GM12878 (cell line): ENCODE data around the gene CD3E. TPM values are rescaled to one million over a fixed set of nuclear protein-coding genes. Genes with fewer than 3 reads are reported as not detected.

Experiments
- ATF2 ChIP-seq: IDR thresholded peaks from 2 replicates; pipeline ENCODE4 v1.6.1; 2012; ENCODE audit warnings: low read length, inconsistent platforms
- CBX3 ChIP-seq: fragments of 200-600 bp; sonication (generic); IDR thresholded peaks from 2 replicates; pipeline ENCODE4 v1.6.1; 2016; ENCODE audit warnings: low read depth, borderline replicate concordance
- IRF4 ChIP-seq: IDR thresholded peaks from 2 replicates; pipeline ENCODE4 v1.6.1; 2011; ENCODE audit warnings: low read depth, low read length
- IRF5 ChIP-seq: fragments of 450-650 bp; IDR thresholded peaks from 2 replicates; pipeline ENCODE4 v1.6.1; 2017; ENCODE audit warnings: borderline replicate concordance
- MTA2 ChIP-seq: fragments of 450-650 bp; IDR thresholded peaks from 2 replicates; pipeline ENCODE4 v1.6.1; 2016; ENCODE audit warnings: low read depth, mild to moderate bottlenecking, moderate library complexity
- NR2C2 ChIP-seq: IDR thresholded peaks from 2 replicates; pipeline ENCODE4 v1.6.1; 2011; ENCODE audit warnings: borderline replicate concordance, low read depth; ENCODE audit not compliant: control insufficient read depth, insufficient read length
- RCOR1 ChIP-seq: conservative IDR thresholded peaks from 2 replicates; pipeline ENCODE4 v1.6.1; 2012; ENCODE audit warnings: low read depth, low read length, improper control_type of control experiment
- SIX5 ChIP-seq: IDR thresholded peaks from 2 replicates; pipeline ENCODE4 v1.6.1; 2011; ENCODE audit warnings: mild to moderate bottlenecking, low read depth, low read length, moderate library complexity; ENCODE audit not compliant: severe bottlenecking
- USF1 ChIP-seq: IDR thresholded peaks from 2 replicates; pipeline ENCODE4 v1.6.1; 2011; ENCODE audit warnings: borderline replicate concordance, low read depth, mild to moderate bottlenecking, moderate library complexity, mixed read lengths, low read length; ENCODE audit not compliant: insufficient read depth; ENCODE audit errors: extremely low read length
- polyA plus RNA-seq, 11 experiments: library from polyadenylated mRNA; depleted of rRNA in 4 of 11; unstranded in 6 of 11; stranded (reverse) in 5 of 11; fragments of >200 nt; fragmentation: Nextera tagmentation in 4 of 11; fragmentation: Illumina TruSeq in 1 of 11; extraction: Ambion mirVana in 4 of 11; extraction: Trizol in 1 of 11; gene quantifications; 1 replicate in 1 of 11; 2 replicates in 10 of 11; pipeline versions ENCODE4 v1.2.1 to v1.2.3, GENCODE V29; 2011 to 2016; ENCODE audit warnings: inconsistent platforms in 2 of 11, missing spikeins in 2 of 11, low read depth in 1 of 11
- total RNA-seq, 4 experiments: library from RNA; depleted of rRNA in 3 of 4; stranded (reverse); fragments of >200 nt in 3 of 4; fragmentation: Illumina TruSeq in 1 of 4; extraction: Trizol in 1 of 4; gene quantifications; 2 replicates each; pipeline versions ENCODE4 v1.2.1 to v1.2.3, GENCODE V29; 2013 to 2021

The CD3E gene
- total and polyA plus RNA-seq, 10 of the 15 experiments (the other 5 are each of a cell fraction or from before 2014, with no cell fraction given): 0.10 to 17.3 (median 3.8) TPM

GRCh38 chr11:118310781-118311485, 6.4 kb downstream of the CD3E start (continued):
- TF ChIP-seq NR2C2 (no peak), USF1 (no peak), SIX5 (no peak), IRF5 (no peak), RCOR1 (no peak), ATF2 (no peak), CBX3 (no peak), MTA2 (no peak), IRF4 (no peak)
- TF ChIP-seq, all 136 proteins: peak for 0
